B cell (primary cell): ENCODE data around the gene LEMD1. TPM values are rescaled to one million over a fixed set of nuclear protein-coding genes. Genes with fewer than 3 reads are reported as not detected.

ENCODE experiments used
- ATAC-seq: fragments of 200-7000 bp; cut with Tn5 transposase; one replicate; pipeline ENCODE4 v1.10.0; 2021; ENCODE audit warnings: low read depth, mild to moderate bottlenecking, moderate number of reproducible peaks, moderate library complexity
- CTCF ChIA-PET: fragments of 350-600 bp; sonication (Branson Sonifier 250); formaldehyde crosslinking; loops from one replicate; lab custom pipeline; 2021; ENCODE audit warnings: antibody characterized with exemption, inconsistent platforms; lab: Charles Lee
- POLR2A ChIA-PET: fragments of 350-600 bp; sonication (Branson Sonifier 250); formaldehyde crosslinking; loops from one replicate; lab custom pipeline; 2021; ENCODE audit warnings: antibody characterized with exemption; lab: Charles Lee
- DNase-seq: peaks from one replicate; pipeline ENCODE4 v3.0.0; 2013
- H2AFZ ChIP-seq: 2 replicates; pipeline ENCODE4 v1.6.1; 2012; ENCODE audit warnings: mild to moderate bottlenecking, low read depth, low read length; ENCODE audit not compliant: insufficient read depth, poor library complexity, severe bottlenecking
- H3K27ac ChIP-seq, 2 donors: 1 replicate in 1 of 2; 2 replicates in 1 of 2; pipeline ENCODE4 v1.5.1; 2012 to 2013; ENCODE audit warnings: low read length in 2 of 2, mild to moderate bottlenecking in 2 of 2, moderate library complexity in 1 of 2
- H3K27me3 ChIP-seq, 4 experiments: fragments of 200-600 bp in 1 of 4; sonication (generic) in 1 of 4; replicated peaks in 1 of 4; 1 replicate in 2 of 4; 2 replicates in 2 of 4; pipeline versions ENCODE4 v1.6.1 to v1.7.0; 2013 to 2016; ENCODE audit warnings: low read length in 3 of 4, mild to moderate bottlenecking in 2 of 4, mixed read lengths in 1 of 4, moderate library complexity in 1 of 4; ENCODE audit not compliant: insufficient read depth in 4 of 4, control insufficient read depth in 3 of 4; ENCODE audit errors: control extremely low read depth in 1 of 4
- H3K36me3 ChIP-seq, 2 experiments: replicated peaks in 1 of 2; 1 replicate in 1 of 2; 2 replicates in 1 of 2; pipeline versions ENCODE4 v1.6.1 to v1.7.1; 2013; ENCODE audit warnings: low read length in 1 of 2; ENCODE audit not compliant: insufficient read depth in 2 of 2, control insufficient read depth in 1 of 2; ENCODE audit errors: control extremely low read depth in 1 of 2, extremely low read depth in 1 of 2
- H3K4me1 ChIP-seq, 2 donors: fragments of 200-600 bp in 1 of 2; sonication (generic) in 1 of 2; 1 replicate in 1 of 2; 2 replicates in 1 of 2; pipeline versions ENCODE4 v1.5.1 to v1.6.1; 2013 to 2017; ENCODE audit warnings: low read length in 2 of 2; ENCODE audit not compliant: control insufficient read depth in 2 of 2, insufficient read depth in 2 of 2
- H3K4me2 ChIP-seq: replicated peaks from 2 replicates; pipeline ENCODE3; 2012; ENCODE audit warnings: mild to moderate bottlenecking, low read depth, low read length; ENCODE audit not compliant: poor library complexity, severe bottlenecking
- H3K4me3 ChIP-seq, 5 experiments: fragments of 200-600 bp in 1 of 5; sonication (generic) in 1 of 5; 1 replicate in 3 of 5; 2 replicates in 2 of 5; pipeline versions ENCODE4 v1.5.1 to v1.7.0; 2011 to 2016; ENCODE audit warnings: low read length in 4 of 5, mild to moderate bottlenecking in 4 of 5, low read depth in 2 of 5, control low read depth in 1 of 5, moderate library complexity in 1 of 5; ENCODE audit not compliant: insufficient read depth in 1 of 5; ENCODE audit errors: control extremely low read depth in 1 of 5, extremely low read depth in 1 of 5
- H3K79me2 ChIP-seq: fragments of 200-600 bp; sonication (generic); one replicate; pipeline ENCODE4 v1.6.0; 2016; ENCODE audit warnings: low read length; ENCODE audit not compliant: control insufficient read depth, insufficient read depth
- H3K9ac ChIP-seq: fragments of 200-600 bp; sonication (generic); 2 replicates; pipeline ENCODE4 v1.6.1; 2017; ENCODE audit warnings: mild to moderate bottlenecking, low read length, moderate library complexity
- H3K9me3 ChIP-seq, 3 donors: one replicate each; pipeline versions ENCODE4 v1.6.1 to v1.7.1; 2013; ENCODE audit warnings: low read length in 2 of 3; ENCODE audit not compliant: control insufficient read depth in 2 of 3, insufficient read depth in 1 of 3; ENCODE audit errors: control extremely low read depth in 1 of 3
- H4K20me1 ChIP-seq: 2 replicates; pipeline ENCODE4 v1.6.0; 2012; ENCODE audit warnings: mild to moderate bottlenecking, low read length; ENCODE audit not compliant: insufficient read depth, control insufficient read depth, poor library complexity, severe bottlenecking
- H3K27ac Mint-ChIP-seq: one replicate; pipeline ENCODE4 v1.8.0; 2021; ENCODE audit warnings: mixed read lengths
- H3K27me3 Mint-ChIP-seq: one replicate; pipeline ENCODE4 v1.8.0; 2021; ENCODE audit warnings: mixed read lengths
- H3K4me1 Mint-ChIP-seq: one replicate; pipeline ENCODE4 v1.8.0; 2021; ENCODE audit warnings: mixed read lengths
- H3K4me3 Mint-ChIP-seq: one replicate; pipeline ENCODE4 v1.8.0; 2021; ENCODE audit warnings: mixed read lengths
- H3K9me3 Mint-ChIP-seq: one replicate; pipeline ENCODE4 v1.8.0; 2022; ENCODE audit warnings: mixed read lengths; ENCODE audit not compliant: insufficient read depth
- EZH2 ChIP-seq: IDR thresholded peaks from 2 replicates; pipeline ENCODE4 v1.6.1; 2012; ENCODE audit warnings: borderline replicate concordance, low read depth, mild to moderate bottlenecking, moderate library complexity, low read length; ENCODE audit not compliant: insufficient read depth, poor library complexity, severe bottlenecking
- WGBS: methylation state at CpG from one replicate; pipeline ENCODE4 v1.1.5; 2013; ENCODE audit warnings: missing lambda C conversion rate; ENCODE audit not compliant: insufficient coverage; 5-methylcytosine and 5-hydroxymethylcytosine counted together
- intact Hi-C: fragments of 100-400 bp; cut with micrococcal nuclease; formaldehyde crosslinking; loops from one replicate; pipeline ENCODE4 v1.10.0; 2022
- polyA plus RNA-seq: library from polyadenylated mRNA; depleted of rRNA; stranded (reverse); fragments of >200 nt; gene quantifications from 2 replicates; pipeline ENCODE4 v1.2.3, GENCODE V29; 2012
- total RNA-seq, 2 donors: library from RNA; stranded (reverse); fragments of 120-200 nt in 1 of 2; gene quantifications; 1 replicate in 1 of 2; 2 replicates in 1 of 2; pipeline versions ENCODE4 v1.2.3 to v1.2.4, GENCODE V29; 2013 to 2022
- TF ChIP-seq, protein P1 (sequence below): fragments of 200-600 bp; IDR thresholded peaks from one replicate; pipeline ENCODE4 v1.8.0; 2022; ENCODE audit warnings: antibody characterized with exemption, mild to moderate bottlenecking

Gene LEMD1
- total and polyA plus RNA-seq, 2 donors (not counting 1 experiment from before 2014, with no cell fraction given) = 0.57 TPM; not detected in 1

GRCh38 chr1:205377355-205377754, 44.5 kb downstream of the LEMD1 start:
- peaks cover 0 to 13% (median 5%) of the 10 kb centered on the region in 4 experiments for H3K27me3 ChIP-seq
- ATAC-seq (no peak), DNase-seq (no peak)
- H3K4me3 ChIP-seq = no peak overlapping the region
- CTCF ChIA-PET = interaction anchor here (0.9 kb wide), 1 partner anchor 11 kb away, joined by 3 read pairs; no protein-coding TSS in a partner anchor
- no peaks in the 10 kb centered on the region for H3K4me1 Mint-ChIP-seq
- H3K9me3 ChIP-seq = no peaks in the 10 kb centered on the region
- H3K4me3 Mint-ChIP-seq = no peak overlapping the region
- H3K27me3 Mint-ChIP-seq = peaks cover 57% of the 10 kb centered on the region
- no peaks in the 10 kb centered on the region for H3K79me2 ChIP-seq
- H3K9ac ChIP-seq = no peak overlapping the region
- H3K36me3 ChIP-seq = no peaks in the 10 kb centered on the region
- no peak overlapping the region for H3K4me2 ChIP-seq
- WGBS = 100% methylated on average over 1 of the region's 3 CpGs
- H3K9me3 Mint-ChIP-seq = no peaks in the 10 kb centered on the region
- no peak overlapping the region for H2AFZ ChIP-seq
- H3K4me1 ChIP-seq = no peaks in the 10 kb centered on the region
- no peak overlapping the region for H3K27ac Mint-ChIP-seq
- no peak overlapping the region for H3K27ac ChIP-seq
- POLR2A ChIA-PET = no interaction called here
- intact Hi-C loops = no loop called here
- no peak for TF ChIP-seq EZH2
- TF ChIP-seq, protein P1, sequence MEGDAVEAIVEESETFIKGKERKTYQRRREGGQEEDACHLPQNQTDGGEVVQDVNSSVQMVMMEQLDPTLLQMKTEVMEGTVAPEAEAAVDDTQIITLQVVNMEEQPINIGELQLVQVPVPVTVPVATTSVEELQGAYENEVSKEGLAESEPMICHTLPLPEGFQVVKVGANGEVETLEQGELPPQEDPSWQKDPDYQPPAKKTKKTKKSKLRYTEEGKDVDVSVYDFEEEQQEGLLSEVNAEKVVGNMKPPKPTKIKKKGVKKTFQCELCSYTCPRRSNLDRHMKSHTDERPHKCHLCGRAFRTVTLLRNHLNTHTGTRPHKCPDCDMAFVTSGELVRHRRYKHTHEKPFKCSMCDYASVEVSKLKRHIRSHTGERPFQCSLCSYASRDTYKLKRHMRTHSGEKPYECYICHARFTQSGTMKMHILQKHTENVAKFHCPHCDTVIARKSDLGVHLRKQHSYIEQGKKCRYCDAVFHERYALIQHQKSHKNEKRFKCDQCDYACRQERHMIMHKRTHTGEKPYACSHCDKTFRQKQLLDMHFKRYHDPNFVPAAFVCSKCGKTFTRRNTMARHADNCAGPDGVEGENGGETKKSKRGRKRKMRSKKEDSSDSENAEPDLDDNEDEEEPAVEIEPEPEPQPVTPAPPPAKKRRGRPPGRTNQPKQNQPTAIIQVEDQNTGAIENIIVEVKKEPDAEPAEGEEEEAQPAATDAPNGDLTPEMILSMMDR = no peak
- H4K20me1 ChIP-seq = no peaks in the 10 kb centered on the region

DNA sequence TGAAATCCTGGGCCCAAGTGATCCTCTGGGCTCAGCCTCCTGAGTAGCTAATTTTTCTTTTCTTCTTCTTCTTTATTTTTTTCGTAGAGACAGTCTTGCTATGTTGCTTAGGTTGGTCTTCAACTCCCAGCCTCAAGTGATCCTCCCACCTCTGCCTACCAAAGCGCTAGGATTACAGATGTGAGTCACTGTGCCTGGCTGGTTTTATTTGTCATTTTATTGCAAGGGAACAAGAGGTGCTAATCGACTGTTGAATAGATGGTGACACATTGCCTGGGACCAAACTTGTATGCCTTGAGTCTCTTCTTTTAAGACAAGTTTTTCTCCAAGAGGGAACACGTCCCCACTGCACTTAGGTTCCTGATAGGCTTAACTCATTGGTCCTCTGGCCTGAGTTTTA, 45.1 kb downstream of the LEMD1 start:
- CTCF ChIA-PET = no interaction called here
- ATAC-seq (no peak), DNase-seq (no peak)
- no peaks in the 10 kb centered on the region for H3K4me1 Mint-ChIP-seq
- Histone ChIP-seq H3K27ac (no peak overlapping the region), H3K4me1 (no peaks in the 10 kb centered on the region), H3K4me3 (no peak overlapping the region), H2AFZ (no peak overlapping the region), H3K9me3 (no peaks in the 10 kb centered on the region), H3K4me2 (no peak overlapping the region), H3K9ac (no peak overlapping the region), H3K79me2 (no peaks in the 10 kb centered on the region), H3K36me3 (no peaks in the 10 kb centered on the region), H3K27me3 (peaks cover 0 to 13% (median 5%) of the 10 kb centered on the region in 4 experiments), H4K20me1 (no peaks in the 10 kb centered on the region)
- intact Hi-C loops = no loop called here
- H3K4me3 Mint-ChIP-seq = no peak overlapping the region
- TF ChIP-seq EZH2 = no peak
- TF ChIP-seq, protein P1 = no peak
- no peaks in the 10 kb centered on the region for H3K9me3 Mint-ChIP-seq
- POLR2A ChIA-PET = no interaction called here
- H3K27ac Mint-ChIP-seq = no peak overlapping the region
- H3K27me3 Mint-ChIP-seq = peaks cover 60% of the 10 kb centered on the region
- WGBS = 70% methylated on average over 2 of the region's 4 CpGs
